Prostate gland (tissue), 2 donors: ENCODE measurements around the gene DLG2.

Experiments
- POLR2A ChIP-seq: fragments of 450-650 bp; IDR thresholded peaks from one replicate; pipeline ENCODE4 v1.6.1; 2016; ENCODE audit warnings: antibody characterized with exemption, mild to moderate bottlenecking
- POLR2AphosphoS5 ChIP-seq: sonication (generic); formaldehyde crosslinking; IDR thresholded peaks from one replicate; pipeline ENCODE4 v1.6.1; 2017; ENCODE audit warnings: antibody characterized with exemption
- TF ChIP-seq, protein P1 (sequence below), 4 experiments: fragments of 200-600 bp in 2 of 4; fragments of 450-650 bp in 2 of 4; sonication (generic) in 2 of 4; IDR thresholded peaks; 1 replicate in 3 of 4; 2 replicates in 1 of 4; pipeline ENCODE4 v1.5.1; 2016 to 2019; ENCODE audit warnings: antibody characterized with exemption in 4 of 4, mild to moderate bottlenecking in 2 of 4, moderate library complexity in 2 of 4

DNA sequence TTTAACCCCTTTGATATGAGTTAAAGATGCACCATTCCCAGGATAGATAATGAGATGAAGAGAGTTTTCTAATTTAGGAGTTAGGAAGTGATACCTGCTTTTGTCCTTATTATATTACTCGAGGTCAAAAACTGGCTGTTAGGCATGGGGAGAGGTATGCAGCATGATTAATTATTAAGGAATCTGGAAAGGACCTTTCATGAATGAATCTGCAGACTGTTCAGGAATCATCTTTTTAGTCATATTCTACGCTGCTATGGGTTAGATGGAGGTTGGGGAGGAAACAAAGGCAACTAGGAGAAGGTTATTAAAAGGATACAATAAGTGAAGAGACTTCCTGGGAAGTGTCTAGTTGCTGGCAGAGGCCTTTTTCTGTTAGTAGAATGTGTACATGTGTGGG is 1848.5 kb downstream of the DLG2 start:
- TF ChIP-seq, protein P1, sequence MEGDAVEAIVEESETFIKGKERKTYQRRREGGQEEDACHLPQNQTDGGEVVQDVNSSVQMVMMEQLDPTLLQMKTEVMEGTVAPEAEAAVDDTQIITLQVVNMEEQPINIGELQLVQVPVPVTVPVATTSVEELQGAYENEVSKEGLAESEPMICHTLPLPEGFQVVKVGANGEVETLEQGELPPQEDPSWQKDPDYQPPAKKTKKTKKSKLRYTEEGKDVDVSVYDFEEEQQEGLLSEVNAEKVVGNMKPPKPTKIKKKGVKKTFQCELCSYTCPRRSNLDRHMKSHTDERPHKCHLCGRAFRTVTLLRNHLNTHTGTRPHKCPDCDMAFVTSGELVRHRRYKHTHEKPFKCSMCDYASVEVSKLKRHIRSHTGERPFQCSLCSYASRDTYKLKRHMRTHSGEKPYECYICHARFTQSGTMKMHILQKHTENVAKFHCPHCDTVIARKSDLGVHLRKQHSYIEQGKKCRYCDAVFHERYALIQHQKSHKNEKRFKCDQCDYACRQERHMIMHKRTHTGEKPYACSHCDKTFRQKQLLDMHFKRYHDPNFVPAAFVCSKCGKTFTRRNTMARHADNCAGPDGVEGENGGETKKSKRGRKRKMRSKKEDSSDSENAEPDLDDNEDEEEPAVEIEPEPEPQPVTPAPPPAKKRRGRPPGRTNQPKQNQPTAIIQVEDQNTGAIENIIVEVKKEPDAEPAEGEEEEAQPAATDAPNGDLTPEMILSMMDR (IDR thresholded peaks at IDR 0.05): no peak
- TF ChIP-seq POLR2A: no peak
- TF ChIP-seq POLR2AphosphoS5: no peak
